Chondrocyte (in vitro differentiated cells): ENCODE measurements around the gene MORN2. TPM values are rescaled to one million over a fixed set of nuclear protein-coding genes. Genes with fewer than 3 reads are reported as not detected.

ENCODE experiments used
- DNase-seq: peaks from one replicate; pipeline ENCODE4 v3.0.0; 2021; ENCODE audit warnings: mixed read lengths, low spot score
- H3K27ac Mint-ChIP-seq: one replicate; pipeline ENCODE4 v1.8.0; 2021; ENCODE audit warnings: mild to moderate bottlenecking, moderate library complexity, mixed read lengths; ENCODE audit not compliant: unreplicated experiment
- H3K27me3 Mint-ChIP-seq: 2 replicates; pipeline ENCODE4 v1.8.0; 2021; ENCODE audit warnings: low read depth, mixed read lengths
- H3K36me3 Mint-ChIP-seq: 2 replicates; pipeline ENCODE4 v1.8.0; 2021; ENCODE audit warnings: low read depth, mixed read lengths
- H3K4me1 Mint-ChIP-seq: 2 replicates; pipeline ENCODE4 v1.8.0; 2021; ENCODE audit warnings: low read depth, mild to moderate bottlenecking, mixed read lengths
- H3K4me3 Mint-ChIP-seq: one replicate; pipeline ENCODE4 v1.8.0; 2021; ENCODE audit warnings: mild to moderate bottlenecking, moderate library complexity, mixed read lengths; ENCODE audit not compliant: unreplicated experiment
- H3K9me3 Mint-ChIP-seq: 2 replicates; pipeline ENCODE4 v1.8.0; 2021; ENCODE audit warnings: low read depth, mixed read lengths
- CTCF ChIP-seq: fragments of 200-600 bp; sonication (generic); IDR thresholded peaks from 2 replicates; pipeline ENCODE4 v1.5.0; 2021; ENCODE audit warnings: antibody characterized with exemption, mild to moderate bottlenecking, moderate library complexity
- total RNA-seq: library from RNA; stranded (reverse); gene quantifications from 3 replicates; pipeline ENCODE4 v1.2.1, GENCODE V29; 2021

MORN2 gene
- total RNA-seq, 1 donor from 2014 or later: 9.8 TPM

- H3K36me3 Mint-ChIP-seq: no peaks in the 10 kb centered on the region
- no peak for TF ChIP-seq CTCF
- H3K9me3 Mint-ChIP-seq: no peaks in the 10 kb centered on the region
- no peak overlapping the region for H3K27ac Mint-ChIP-seq
- no peaks in the 10 kb centered on the region for H3K4me1 Mint-ChIP-seq
- no peak for DNase-seq
- H3K4me3 Mint-ChIP-seq: no peak overlapping the region
- no peaks in the 10 kb centered on the region for H3K27me3 Mint-ChIP-seq
These were observed 36.8 kb downstream of the MORN2 start for GRCh38 chr2:38912619-38913018.

GRCh38 chr2:38922389-38922788 is 46.6 kb downstream of the MORN2 start:
- H3K27ac Mint-ChIP-seq: no peak overlapping the region
- H3K27me3 Mint-ChIP-seq: peaks cover 2% of the 10 kb centered on the region

GRCh38 chr2:38922902-38923301 is 47.1 kb downstream of the MORN2 start:
- TF ChIP-seq CTCF: no peak
- Mint-ChIP-seq H3K4me1 (no peaks in the 10 kb centered on the region), H3K27ac (no peak overlapping the region), H3K4me3 (no peak overlapping the region), H3K36me3 (peaks cover 1% of the 10 kb centered on the region), H3K9me3 (no peaks in the 10 kb centered on the region), H3K27me3 (peaks cover 2% of the 10 kb centered on the region)
- DNase-seq: no peak

More at GRCh38 chr2:38922389-38922788, 46.6 kb downstream of the MORN2 start:
- H3K4me1 Mint-ChIP-seq: no peaks in the 10 kb centered on the region
- no peak for DNase-seq
- H3K36me3 Mint-ChIP-seq: peaks cover 1% of the 10 kb centered on the region
- no peak for TF ChIP-seq CTCF
- H3K9me3 Mint-ChIP-seq: no peaks in the 10 kb centered on the region
- H3K4me3 Mint-ChIP-seq: no peak overlapping the region

GRCh38 chr2:38925982-38926381 is 50.2 kb downstream of the MORN2 start:
- TF ChIP-seq CTCF: no peak
- Mint-ChIP-seq H3K4me3 (no peak overlapping the region), H3K9me3 (no peaks in the 10 kb centered on the region), H3K27me3 (peaks cover 2% of the 10 kb centered on the region), H3K27ac (no peak overlapping the region), H3K36me3 (peaks cover 1% of the 10 kb centered on the region), H3K4me1 (no peaks in the 10 kb centered on the region)
- DNase-seq: no peak

- no peaks in the 10 kb centered on the region for H3K9me3 Mint-ChIP-seq
- peaks cover 6% of the 10 kb centered on the region for H3K4me1 Mint-ChIP-seq
- DNase-seq: no peak
- H3K27ac Mint-ChIP-seq: no peak overlapping the region
- peaks cover 1% of the 10 kb centered on the region for H3K36me3 Mint-ChIP-seq
- TF ChIP-seq CTCF: no peak
- H3K4me3 Mint-ChIP-seq: no peak overlapping the region
- peaks cover 2% of the 10 kb centered on the region for H3K27me3 Mint-ChIP-seq
These were observed 54.8 kb downstream of the MORN2 start for GRCh38 chr2:38930600-38930999.

Other genes starting within 250 kb of the MORN2 start
- 4.7 to 6.5 TPM (median 4.8 TPM) in 3 replicates for gene GALM, start 209.9 kb upstream of the MORN2 start, total RNA-seq
- 63.6 to 87.0 TPM (median 67.5 TPM) in 3 replicates for gene SRSF7, start 124.6 kb upstream of the MORN2 start, total RNA-seq
- gene GEMIN6, start 97.8 kb upstream of the MORN2 start, total RNA-seq: 9.8 to 12.6 TPM (median 12.0 TPM) in 3 replicates
- gene DHX57, start within 50 bp of the MORN2 start, total RNA-seq: 13.6 to 21.8 TPM (median 18.2 TPM) in 3 replicates
- gene ARHGEF33, start 13.9 kb downstream of the MORN2 start, total RNA-seq: 0.28 to 0.87 TPM (median 0.51 TPM) in 3 replicates
- gene SOS1, start 245.1 kb downstream of the MORN2 start, total RNA-seq: 37.2 to 43.4 TPM (median 40.2 TPM) in 3 replicates